OCI-LY7 (cell line): ENCODE data around the gene ARHGAP42.

Source experiments
- EZH2phosphoT487 ChIP-seq: fragments of 200-600 bp; sonication (generic); IDR thresholded peaks from 2 replicates; pipeline ENCODE4 v1.6.1; 2018; ENCODE audit warnings: low read depth, borderline replicate concordance, mild to moderate bottlenecking, mixed run types, antibody characterized with exemption, low read length, moderate library complexity, mixed read lengths
- TF ChIP-seq, protein P1 (sequence below): fragments of 200-600 bp; sonication (generic); conservative IDR thresholded peaks from 2 replicates; pipeline ENCODE4 v1.5.1; 2014; ENCODE audit warnings: mild to moderate bottlenecking, antibody characterized with exemption, low read length, moderate library complexity, mixed read lengths

DNA sequence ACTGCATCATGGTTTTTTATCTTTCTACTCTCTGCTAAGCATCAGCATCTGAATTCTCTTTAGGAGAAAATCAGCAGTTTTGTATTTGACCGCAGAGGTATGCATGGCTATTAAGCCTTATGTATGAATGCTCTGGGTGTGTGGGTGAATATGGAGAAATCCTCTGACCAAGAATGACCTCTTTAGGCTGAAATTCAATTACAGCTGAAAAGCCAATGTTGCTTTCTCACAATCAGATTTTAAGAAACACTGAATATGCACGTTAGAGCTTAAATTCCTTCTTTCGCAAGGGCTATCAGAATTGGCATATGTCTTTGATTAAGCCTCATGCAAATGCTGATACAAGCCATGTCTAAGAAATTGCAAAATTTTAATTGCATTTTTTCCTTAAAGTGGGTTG, 43.2 kb downstream of the ARHGAP42 start:
- TF ChIP-seq, protein P1, sequence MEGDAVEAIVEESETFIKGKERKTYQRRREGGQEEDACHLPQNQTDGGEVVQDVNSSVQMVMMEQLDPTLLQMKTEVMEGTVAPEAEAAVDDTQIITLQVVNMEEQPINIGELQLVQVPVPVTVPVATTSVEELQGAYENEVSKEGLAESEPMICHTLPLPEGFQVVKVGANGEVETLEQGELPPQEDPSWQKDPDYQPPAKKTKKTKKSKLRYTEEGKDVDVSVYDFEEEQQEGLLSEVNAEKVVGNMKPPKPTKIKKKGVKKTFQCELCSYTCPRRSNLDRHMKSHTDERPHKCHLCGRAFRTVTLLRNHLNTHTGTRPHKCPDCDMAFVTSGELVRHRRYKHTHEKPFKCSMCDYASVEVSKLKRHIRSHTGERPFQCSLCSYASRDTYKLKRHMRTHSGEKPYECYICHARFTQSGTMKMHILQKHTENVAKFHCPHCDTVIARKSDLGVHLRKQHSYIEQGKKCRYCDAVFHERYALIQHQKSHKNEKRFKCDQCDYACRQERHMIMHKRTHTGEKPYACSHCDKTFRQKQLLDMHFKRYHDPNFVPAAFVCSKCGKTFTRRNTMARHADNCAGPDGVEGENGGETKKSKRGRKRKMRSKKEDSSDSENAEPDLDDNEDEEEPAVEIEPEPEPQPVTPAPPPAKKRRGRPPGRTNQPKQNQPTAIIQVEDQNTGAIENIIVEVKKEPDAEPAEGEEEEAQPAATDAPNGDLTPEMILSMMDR, result no peak
- no peak for TF ChIP-seq EZH2phosphoT487
